ENCODE data around the gene CEACAM19.

GRCh38 chr19:44718441-44719261 is 47.4 kb downstream of the CEACAM19 start:
- TF ChIP-seq CTCF (IDR thresholded peaks at IDR 0.05; ENCODE audit: insufficient read depth, low read length, poor library complexity, severe bottlenecking) (no peak), EZH2phosphoT487 (conservative IDR thresholded peaks at IDR 0.05; ENCODE audit: low read length) (no peak)
